AG10803 (cell line): Measurements from ENCODE around the gene MCF2L2.
A peak's percentile ranks its signal among the peaks of the same experiment; 100 is the strongest.
"Not testable (repeated sequence)": the region's sequence is repeated elsewhere in the genome, so short reads cannot be mapped to it uniquely, and the experiment has no call there.

Experiments
- DNase-seq: peaks from one replicate; pipeline ENCODE4 v3.0.0; 2010; ENCODE audit warnings: low read depth
- H3K4me3 ChIP-seq: 2 replicates; pipeline ENCODE4 v1.5.1; 2011; ENCODE audit warnings: mild to moderate bottlenecking, low read length, control low read depth
- CTCF ChIP-seq: conservative IDR thresholded peaks from 2 replicates; pipeline ENCODE4 v1.5.1; 2011; ENCODE audit warnings: mild to moderate bottlenecking, low read length, control low read depth, inconsistent platforms

MCF2L2 gene

DNA sequence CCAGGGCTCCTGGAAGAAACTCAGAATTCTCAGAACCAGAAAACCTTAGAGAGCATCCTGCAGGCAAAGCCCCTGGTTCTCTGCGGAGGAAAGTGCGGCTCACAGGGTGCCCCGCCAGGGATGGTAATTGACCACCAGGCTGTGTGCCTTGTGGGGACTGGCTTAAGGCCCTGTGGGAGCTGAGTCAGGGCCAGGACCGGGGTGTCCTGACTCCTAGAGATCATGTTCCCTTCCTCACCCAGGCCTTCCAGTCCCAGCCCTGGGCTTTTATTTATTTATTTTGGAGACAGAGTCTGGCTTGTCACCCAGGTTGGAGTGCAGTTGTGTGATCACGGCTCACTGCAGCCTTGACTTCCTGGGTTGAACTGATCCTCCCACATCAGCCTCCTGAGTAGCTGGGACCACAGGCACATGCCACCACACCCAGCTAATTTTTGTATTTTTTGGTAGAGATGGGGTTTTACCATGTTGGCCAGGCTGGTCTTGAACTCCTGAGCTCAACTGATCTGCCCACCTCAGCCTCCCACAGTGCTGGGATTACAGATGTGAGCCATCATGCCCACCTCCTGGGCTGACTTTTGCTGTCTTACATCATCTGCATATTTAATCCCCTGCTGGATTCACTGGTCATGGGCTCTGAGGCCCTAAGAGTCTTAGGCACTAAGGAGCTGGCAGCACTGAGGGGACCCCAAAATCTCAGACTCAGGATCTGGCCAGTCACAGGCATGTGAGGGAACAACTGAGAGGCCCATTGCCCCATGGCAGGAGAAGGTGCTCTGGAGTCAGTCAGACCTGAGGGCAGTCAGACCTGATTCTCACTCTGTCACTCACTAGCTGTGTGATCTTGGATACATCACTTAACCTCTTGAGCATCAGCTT lies 245.4 kb downstream of the MCF2L2 start:
- DNase-seq = no peak
- H3K4me3 ChIP-seq = no peak overlapping the region
- TF ChIP-seq CTCF = no peak

DNA sequence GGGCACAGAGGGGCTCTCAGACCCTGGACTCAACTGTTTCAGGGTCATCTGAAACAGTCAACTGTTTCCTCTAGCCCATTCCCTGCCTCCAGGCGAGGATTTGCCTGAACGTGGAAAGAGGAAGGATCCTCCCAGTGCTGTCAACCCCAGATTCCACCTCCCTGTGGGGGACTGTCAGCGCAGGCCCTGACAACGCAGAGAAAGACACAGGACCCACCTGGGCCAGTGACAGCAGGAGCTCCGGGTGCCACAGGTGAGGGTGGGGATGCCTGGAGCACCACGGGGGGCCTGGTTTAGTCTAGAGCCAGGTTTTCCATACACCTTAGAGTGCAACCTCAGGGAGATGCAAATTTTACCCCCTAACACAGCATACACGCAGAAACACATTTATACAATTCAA lies 246.3 kb downstream of the MCF2L2 start:
- no peak for TF ChIP-seq CTCF
- H3K4me3 ChIP-seq = no peak overlapping the region
- DNase-seq = no peak

DNA sequence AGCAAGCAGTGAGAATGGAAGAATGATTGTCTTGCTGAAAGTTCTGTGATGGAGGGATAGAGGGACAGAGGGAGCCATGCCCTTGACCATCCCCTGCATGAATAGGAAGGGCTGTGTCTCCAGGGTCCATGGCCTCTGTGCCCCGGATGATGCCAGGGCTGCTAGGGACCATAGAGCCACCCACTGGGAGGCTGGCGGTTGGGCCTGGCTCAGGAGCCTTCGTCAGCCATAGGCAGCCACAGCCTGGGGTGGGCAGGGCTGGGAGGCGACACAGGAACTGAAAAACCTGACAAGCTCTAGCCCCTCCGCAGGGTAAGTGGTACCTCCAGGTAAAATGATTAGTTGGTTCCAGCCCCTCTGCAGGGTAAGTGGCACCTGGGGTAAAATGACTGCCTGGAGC lies 246.8 kb downstream of the MCF2L2 start:
- TF ChIP-seq CTCF = no peak
- no peak overlapping the region for H3K4me3 ChIP-seq
- no peak for DNase-seq

- no peak for TF ChIP-seq CTCF
- DNase-seq = no peak
Measured at GRCh38 chr3:183180784-183181295, 247.6 kb downstream of the MCF2L2 start.

GRCh38 chr3:183180110-183180783 lies 248.2 kb downstream of the MCF2L2 start:
- no peak overlapping the region for H3K4me3 ChIP-seq
- no peak for DNase-seq
- no peak for TF ChIP-seq CTCF

More at GRCh38 chr3:183180784-183181295, 247.6 kb downstream of the MCF2L2 start:
- no peak overlapping the region for H3K4me3 ChIP-seq

GRCh38 chr3:183179550-183179908 lies 248.9 kb downstream of the MCF2L2 start:
- DNase-seq = not testable (repeated sequence)
- peak overlapping the region; percentile 57 for H3K4me3 ChIP-seq

DNA sequence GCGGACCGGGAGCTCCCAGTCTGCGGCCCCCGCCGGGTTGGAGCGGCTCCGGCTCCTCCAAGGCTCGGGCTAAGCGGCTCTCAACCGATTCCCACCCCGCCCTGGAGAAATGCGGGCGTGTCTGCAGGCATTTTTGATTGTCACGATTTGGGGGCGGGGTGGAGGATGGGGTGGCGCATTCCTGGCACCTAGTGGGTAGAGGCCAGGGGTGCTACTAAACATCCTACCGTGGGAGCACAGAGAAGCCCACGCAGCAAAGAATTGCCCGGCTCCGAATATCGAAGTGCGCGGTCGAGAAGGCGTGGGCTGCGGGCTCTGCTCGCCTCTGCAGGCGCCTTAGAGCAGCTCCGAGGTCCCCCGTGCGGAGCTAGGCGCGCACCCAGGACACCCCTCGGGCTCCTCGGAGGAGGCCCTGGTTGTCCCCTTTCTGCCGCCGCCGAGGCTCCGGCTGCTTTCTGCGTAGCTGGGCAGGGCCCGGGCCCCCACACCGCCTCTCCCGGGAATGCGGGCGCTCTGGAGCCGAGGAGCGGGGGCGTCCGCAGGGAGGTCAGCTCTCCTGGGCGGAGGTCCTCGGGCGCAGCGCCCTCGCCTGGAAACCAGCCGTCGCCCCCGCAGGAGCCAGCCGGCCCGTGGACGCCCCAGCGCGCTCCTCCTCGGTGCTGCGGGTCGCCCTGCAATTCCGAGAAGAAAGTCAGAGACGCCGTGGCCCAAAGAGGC lies 249.4 kb downstream of the MCF2L2 start:
- no peak for DNase-seq
- H3K4me3 ChIP-seq = peak overlapping the region; percentile 57

More for the DNA sequence above, 249.4 kb downstream of the MCF2L2 start:
- TF ChIP-seq CTCF = no peak
